GM19351 (cell line): Measurements from ENCODE around the gene CRABP2.

Experiments
- ATAC-seq: cut with Tn5 transposase; IDR thresholded peaks from one replicate; pipeline ENCODE4 v1.9.1; 2021; ENCODE audit warnings: mild to moderate bottlenecking, moderate library complexity; ENCODE audit not compliant: unreplicated experiment

CRABP2 gene

GRCh38 chr1:156705321-156705917, at the start of gene CRABP2:
Gene CRABP2 (minus strand): TSS chr1:156705583. CDS start chr1:156705446, 137 bp downstream.
- ATAC-seq: no peak

- no peak for ATAC-seq
Measured at GRCh38 chr1:156754219-156754618, 48.8 kb upstream of the CRABP2 start.

GRCh38 chr1:156752843-156753482, 47.6 kb upstream of the CRABP2 start:
- ATAC-seq: no peak

- ATAC-seq: peak; percentile 57
Measured at GRCh38 chr1:156751757-156752481, 46.5 kb upstream of the CRABP2 start.

- ATAC-seq: no peak
Measured at GRCh38 chr1:156751451-156751756, 46.0 kb upstream of the CRABP2 start, which contains the start of gene HDGF. Gene HDGF (minus strand): TSS chr1:156751675. CDS start chr1:156751429, 246 bp downstream.

GRCh38 chr1:156750711-156751450, 45.5 kb upstream of the CRABP2 start:
- ATAC-seq: peak; percentile 2

- no peak for ATAC-seq
Measured at GRCh38 chr1:156750191-156750672, 44.8 kb upstream of the CRABP2 start.

- no peak for ATAC-seq
Measured at GRCh38 chr1:156749419-156750118, 44.2 kb upstream of the CRABP2 start.

- ATAC-seq: no peak
Measured at GRCh38 chr1:156748670-156749418, 43.5 kb upstream of the CRABP2 start.

GRCh38 chr1:156747742-156748669, 42.6 kb upstream of the CRABP2 start:
- ATAC-seq: no peak

- ATAC-seq: no peak
Measured at GRCh38 chr1:156746728-156747631, 41.6 kb upstream of the CRABP2 start.

- ATAC-seq: no peak
Measured at GRCh38 chr1:156746406-156746727, 41.0 kb upstream of the CRABP2 start.

- no peak for ATAC-seq
Measured at GRCh38 chr1:156745881-156746280, 40.5 kb upstream of the CRABP2 start.

- no peak for ATAC-seq
Measured at GRCh38 chr1:156744786-156745419, 39.5 kb upstream of the CRABP2 start.

- ATAC-seq: no peak
Measured at GRCh38 chr1:156744344-156744743, 39.0 kb upstream of the CRABP2 start.

GRCh38 chr1:156743367-156744302, 38.3 kb upstream of the CRABP2 start:
- no peak for ATAC-seq
